Activated T-cell treated with anti-CD3 and anti-CD28 coated beads, Interleukin-2, amount 50 U/mL, for 72 hours (primary cell): ENCODE measurements around the gene GON4L. TPM values are rescaled to one million over a fixed set of nuclear protein-coding genes. Genes with fewer than 3 reads are reported as not detected.

Experiments
- ATAC-seq, 2 donors: fragments of 150-1000 bp; cut with Tn5 transposase; replicated peaks in 1 of 2; 2 replicates each; pipeline ENCODE4 v1.10.0; 2021; ENCODE audit warnings: moderate library complexity in 2 of 2, mild to moderate bottlenecking in 1 of 2
- DNase-seq, 2 donors: peaks; one replicate each; pipeline ENCODE4 v3.0.0; 2021 to 2022; ENCODE audit warnings: mixed read lengths in 1 of 2
- H3K27ac Mint-ChIP-seq: one replicate; pipeline ENCODE4 v1.8.0; 2022; ENCODE audit warnings: mild to moderate bottlenecking, moderate library complexity, mixed read lengths
- H3K27me3 Mint-ChIP-seq: one replicate; pipeline ENCODE4 v1.8.0; 2022; ENCODE audit warnings: low read depth, mixed read lengths
- H3K36me3 Mint-ChIP-seq, 2 donors: one replicate each; pipeline ENCODE4 v1.8.0; 2022; ENCODE audit warnings: mixed read lengths in 2 of 2, mild to moderate bottlenecking in 1 of 2; ENCODE audit not compliant: insufficient read depth in 2 of 2
- H3K4me1 Mint-ChIP-seq: one replicate; pipeline ENCODE4 v1.8.0; 2022; ENCODE audit warnings: low read depth, mixed read lengths
- H3K4me3 Mint-ChIP-seq, 2 donors: one replicate each; pipeline ENCODE4 v1.8.0; 2022; ENCODE audit warnings: mild to moderate bottlenecking in 2 of 2, mixed read lengths in 2 of 2, moderate library complexity in 2 of 2
- H3K9me3 Mint-ChIP-seq, 2 donors: one replicate each; pipeline ENCODE4 v1.8.0; 2022; ENCODE audit warnings: mixed read lengths in 2 of 2
- total RNA-seq, 2 donors: library from RNA; stranded (reverse); gene quantifications; one replicate each; pipeline ENCODE4 v1.2.3, GENCODE V29; 2022

GON4L gene
- total RNA-seq, 2 donors from 2014 or later, result 62.8 to 67.3 TPM

GRCh38 chr1:155861896-155862295, 4.9 kb upstream of the GON4L start:
- Mint-ChIP-seq H3K4me3 (no peak overlapping the region), H3K9me3 (no peaks in the 10 kb centered on the region), H3K36me3 (peaks cover 0 to 9% of the 10 kb centered on the region in 2 donors), H3K27ac (peak overlapping the region; percentile 32), H3K4me1 (peaks cover 40% of the 10 kb centered on the region), H3K27me3 (peaks cover 12% of the 10 kb centered on the region)
- DNase-seq (no peak), ATAC-seq (no peak)

- ATAC-seq (no peak), DNase-seq (no peak)
- Mint-ChIP-seq H3K27ac (peak overlapping the region; percentile 63), H3K4me3 (peak overlapping the region; percentile 91 to 100), H3K9me3 (no peaks in the 10 kb centered on the region), H3K4me1 (peaks cover 49% of the 10 kb centered on the region), H3K36me3 (peaks cover 0 to 10% of the 10 kb centered on the region in 2 donors), H3K27me3 (peaks cover 12% of the 10 kb centered on the region)
Measured at GRCh38 chr1:155860970-155861510, 4.0 kb upstream of the GON4L start.

GRCh38 chr1:155859881-155860871, 3.2 kb upstream of the GON4L start:
- peak; percentile 59 to 61 for ATAC-seq
- Mint-ChIP-seq H3K36me3 (peaks cover 0 to 12% of the 10 kb centered on the region in 2 donors), H3K9me3 (no peaks in the 10 kb centered on the region), H3K27me3 (peaks cover 12% of the 10 kb centered on the region), H3K4me3 (peak overlapping the region; percentile 91 to 100), H3K27ac (peak overlapping the region; percentile 63), H3K4me1 (peaks cover 57% of the 10 kb centered on the region)
- DNase-seq, result peak; percentile 78 to 85

- Mint-ChIP-seq H3K27ac (peak within 1 kb of the TSS; percentile 63), H3K4me3 (peak within 1 kb of the TSS; percentile 91 to 100), H3K4me1 (peaks cover 61% of the 10 kb centered on the region), H3K27me3 (peaks cover 12% of the 10 kb centered on the region), H3K36me3 (peaks cover 0 to 13% of the 10 kb centered on the region in 2 donors), H3K9me3 (no peaks in the 10 kb centered on the region)
- ATAC-seq, result peak; percentile 82
- DNase-seq, result peak; percentile 96 to 97
Measured at GRCh38 chr1:155859234-155859829, 2.3 kb upstream of the GON4L start, which contains the start of gene SYT11. Gene SYT11 (plus strand): TSS chr1:155859567. CDS start chr1:155859762, 195 bp downstream.

GRCh38 chr1:155858800-155859233, 1.8 kb upstream of the GON4L start:
- peaks cover 62% of the 10 kb centered on the region for H3K4me1 Mint-ChIP-seq
- H3K36me3 Mint-ChIP-seq, result peaks cover 0 to 13% of the 10 kb centered on the region in 2 donors
- peak overlapping the region; percentile 63 for H3K27ac Mint-ChIP-seq
- H3K27me3 Mint-ChIP-seq, result peaks cover 12% of the 10 kb centered on the region
- ATAC-seq (peak; percentile 16 to 20), DNase-seq (peak; percentile 45 to 48)
- no peaks in the 10 kb centered on the region for H3K9me3 Mint-ChIP-seq
- peak overlapping the region; percentile 91 to 100 for H3K4me3 Mint-ChIP-seq

- Mint-ChIP-seq H3K36me3 (peaks cover 4 to 23% of the 10 kb centered on the region in 2 donors), H3K9me3 (no peaks in the 10 kb centered on the region), H3K4me3 (peak overlapping the region; percentile 91 to 100), H3K27ac (peak overlapping the region; percentile 98), H3K4me1 (peaks cover 85% of the 10 kb centered on the region), H3K27me3 (peaks cover 7% of the 10 kb centered on the region)
- DNase-seq (no peak), ATAC-seq (no peak)
Measured at GRCh38 chr1:155856257-155856974, 598 bp downstream of the GON4L start.

- no peaks in the 10 kb centered on the region for H3K27me3 Mint-ChIP-seq
- peak overlapping the region; percentile 18 to 37 for H3K4me3 Mint-ChIP-seq
- peak overlapping the region; percentile 3 for H3K27ac Mint-ChIP-seq
- H3K9me3 Mint-ChIP-seq, result no peaks in the 10 kb centered on the region
- no peak for DNase-seq
- ATAC-seq, result no peak
- peaks cover 66% of the 10 kb centered on the region for H3K4me1 Mint-ChIP-seq
- H3K36me3 Mint-ChIP-seq, result peaks cover 19 to 38% of the 10 kb centered on the region in 2 donors
Measured at GRCh38 chr1:155850345-155850744, 6.7 kb downstream of the GON4L start.

- peaks cover 23 to 39% of the 10 kb centered on the region in 2 donors for H3K36me3 Mint-ChIP-seq
- ATAC-seq, result peak; percentile 89 to 90
- H3K4me3 Mint-ChIP-seq, result peak overlapping the region; percentile 57 to 61
- peak in 1 of 2 donors; percentile 8 for DNase-seq
- peak overlapping the region; percentile 68 for H3K27ac Mint-ChIP-seq
- H3K27me3 Mint-ChIP-seq, result no peaks in the 10 kb centered on the region
- no peaks in the 10 kb centered on the region for H3K9me3 Mint-ChIP-seq
- H3K4me1 Mint-ChIP-seq, result peaks cover 68% of the 10 kb centered on the region
Measured at GRCh38 chr1:155847823-155848529, 9.0 kb downstream of the GON4L start.

- no peaks in the 10 kb centered on the region for H3K27me3 Mint-ChIP-seq
- no peak overlapping the region for H3K4me3 Mint-ChIP-seq
- H3K36me3 Mint-ChIP-seq, result peaks cover 17 to 28% of the 10 kb centered on the region in 2 donors
- peaks cover 43% of the 10 kb centered on the region for H3K4me1 Mint-ChIP-seq
- no peak overlapping the region for H3K27ac Mint-ChIP-seq
- ATAC-seq, result no peak
- no peak for DNase-seq
- no peaks in the 10 kb centered on the region for H3K9me3 Mint-ChIP-seq
Measured at GRCh38 chr1:155844860-155845421, 12.1 kb downstream of the GON4L start.

- DNase-seq, result no peak
- peaks cover 9 to 19% of the 10 kb centered on the region in 2 donors for H3K36me3 Mint-ChIP-seq
- H3K27ac Mint-ChIP-seq, result no peak overlapping the region
- no peak for ATAC-seq
- H3K9me3 Mint-ChIP-seq, result no peaks in the 10 kb centered on the region
- no peaks in the 10 kb centered on the region for H3K27me3 Mint-ChIP-seq
- peaks cover 31% of the 10 kb centered on the region for H3K4me1 Mint-ChIP-seq
- no peak overlapping the region for H3K4me3 Mint-ChIP-seq
Measured at GRCh38 chr1:155840386-155840785, 16.6 kb downstream of the GON4L start.

GRCh38 chr1:155835548-155835947, 21.5 kb downstream of the GON4L start:
- DNase-seq (no peak), ATAC-seq (no peak)
- no peaks in the 10 kb centered on the region for H3K27me3 Mint-ChIP-seq
- H3K4me1 Mint-ChIP-seq, result peaks cover 30% of the 10 kb centered on the region
- H3K9me3 Mint-ChIP-seq, result no peaks in the 10 kb centered on the region
- H3K4me3 Mint-ChIP-seq, result no peak overlapping the region
- H3K27ac Mint-ChIP-seq, result no peak overlapping the region
- H3K36me3 Mint-ChIP-seq, result peaks cover 3 to 14% of the 10 kb centered on the region in 2 donors
